ENCODE measurements around the gene OR10G6.
"Not testable (repeated sequence)": the region's sequence is repeated elsewhere in the genome, so short reads cannot be mapped to it uniquely, and the experiment has no call there.

OR10G6 gene, protein sequence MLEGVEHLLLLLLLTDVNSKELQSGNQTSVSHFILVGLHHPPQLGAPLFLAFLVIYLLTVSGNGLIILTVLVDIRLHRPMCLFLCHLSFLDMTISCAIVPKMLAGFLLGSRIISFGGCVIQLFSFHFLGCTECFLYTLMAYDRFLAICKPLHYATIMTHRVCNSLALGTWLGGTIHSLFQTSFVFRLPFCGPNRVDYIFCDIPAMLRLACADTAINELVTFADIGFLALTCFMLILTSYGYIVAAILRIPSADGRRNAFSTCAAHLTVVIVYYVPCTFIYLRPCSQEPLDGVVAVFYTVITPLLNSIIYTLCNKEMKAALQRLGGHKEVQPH

GRCh38 chr11:123995119-123995518 is at the start of gene OR10G6:
OR10G6 (minus strand) TSS chr11:123995161; CDS start chr11:123995161, 0 bp downstream.
- no peak for DNase-seq

DNA sequence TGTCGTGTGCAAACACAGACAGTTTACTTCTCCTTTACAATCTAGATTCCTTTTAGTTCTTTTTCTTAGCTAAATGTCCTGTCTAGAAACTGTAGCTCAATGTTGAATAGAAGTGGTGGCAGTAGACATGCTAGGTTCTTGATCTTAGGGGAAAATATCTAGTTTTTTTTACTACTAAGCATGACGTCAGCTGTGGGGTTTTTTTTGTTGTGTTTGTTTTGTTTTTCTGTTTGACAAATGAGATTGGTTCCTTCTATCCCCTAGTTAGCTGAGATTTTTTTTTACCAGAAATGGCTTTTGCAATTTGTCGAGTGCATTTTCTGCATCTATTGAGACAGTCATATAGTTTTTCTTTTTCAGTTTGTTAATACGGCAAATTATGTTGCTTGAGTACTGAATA is 48.5 kb upstream of the OR10G6 start:
- no peak for DNase-seq

- no peak for DNase-seq
These were observed 46.3 kb upstream of the OR10G6 start, which contains the start of gene OR10G7 for GRCh38 chr11:124041254-124041653. OR10G7 (minus strand) TSS chr11:124041325; CDS start chr11:124039001, 2,324 bp downstream.

- no peak for DNase-seq
These were observed 44.6 kb upstream of the OR10G6 start for GRCh38 chr11:124039557-124039956.

DNA sequence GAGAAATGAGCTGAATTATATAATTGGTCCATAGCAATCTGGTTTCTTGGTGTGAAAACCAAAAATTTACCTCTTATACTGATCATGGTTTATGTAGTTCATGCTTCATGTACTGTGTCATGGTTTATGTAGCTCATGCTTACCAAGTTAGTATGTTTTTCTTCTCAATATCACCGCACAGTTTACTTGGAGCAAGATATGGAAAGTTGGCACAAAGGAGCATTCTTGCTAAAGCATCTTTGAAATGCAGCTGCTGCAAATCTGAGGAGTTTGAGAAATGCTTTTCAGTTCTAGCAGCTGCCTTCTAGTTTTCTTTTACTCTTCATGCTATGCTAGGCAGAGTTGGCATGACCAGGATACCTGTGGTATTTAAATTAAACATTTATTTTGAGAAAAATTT is 41.7 kb upstream of the OR10G6 start:
- no peak for DNase-seq

DNA sequence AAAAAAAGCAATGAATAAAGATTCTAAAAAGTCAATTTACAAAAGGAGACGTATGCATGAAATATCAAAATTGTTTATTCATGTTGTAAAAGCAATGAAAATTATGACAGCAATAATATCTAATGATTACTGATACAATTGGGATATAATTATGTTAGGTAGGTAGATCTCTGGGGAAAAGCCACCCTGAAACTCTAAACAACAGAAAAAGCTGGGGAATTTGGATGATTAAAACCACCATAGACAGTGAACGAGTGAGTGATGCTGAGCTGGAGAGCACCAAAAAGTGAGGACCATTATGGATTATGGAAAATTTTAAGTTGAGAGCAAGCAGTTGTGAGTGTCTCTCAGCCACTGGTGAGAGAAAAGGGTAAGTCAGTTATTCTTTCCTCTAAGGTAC is 31.5 kb upstream of the OR10G6 start, which contains the start of gene OR10G8:
TSS of gene OR10G8 (plus strand) at position 301 of the 400 bp plus-strand sequence. CDS start 2,825 bp downstream, outside the sequence.
- no peak for DNase-seq

- DNase-seq = not testable (repeated sequence)
These were observed 20.9 kb upstream of the OR10G6 start for GRCh38 chr11:124015837-124016236.

DNA sequence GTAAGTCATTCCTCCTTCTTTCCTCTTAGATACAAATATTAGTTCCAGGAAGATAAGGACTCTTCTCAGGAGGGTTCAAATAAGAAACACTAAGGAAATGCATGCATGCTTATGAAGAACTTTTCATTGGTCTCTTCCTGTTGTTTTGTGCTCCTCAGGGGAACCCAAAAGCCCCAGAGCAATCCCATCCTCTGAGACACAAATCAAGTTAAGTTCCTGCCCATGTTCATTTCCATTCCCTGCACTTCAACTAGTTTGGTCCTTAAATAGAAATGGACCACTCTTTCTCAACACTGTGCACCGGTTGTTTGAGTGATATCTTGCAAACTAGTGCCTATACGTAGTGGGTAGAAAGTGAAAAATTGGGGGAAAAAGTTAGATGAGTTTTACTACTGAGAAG is 17.7 kb upstream of the OR10G6 start, which contains the start of gene OR10G4:
TSS of gene OR10G4 (plus strand) at position 301 of the 400 bp plus-strand sequence. CDS start 2,578 bp downstream, outside the sequence.
- no peak for DNase-seq

DNA sequence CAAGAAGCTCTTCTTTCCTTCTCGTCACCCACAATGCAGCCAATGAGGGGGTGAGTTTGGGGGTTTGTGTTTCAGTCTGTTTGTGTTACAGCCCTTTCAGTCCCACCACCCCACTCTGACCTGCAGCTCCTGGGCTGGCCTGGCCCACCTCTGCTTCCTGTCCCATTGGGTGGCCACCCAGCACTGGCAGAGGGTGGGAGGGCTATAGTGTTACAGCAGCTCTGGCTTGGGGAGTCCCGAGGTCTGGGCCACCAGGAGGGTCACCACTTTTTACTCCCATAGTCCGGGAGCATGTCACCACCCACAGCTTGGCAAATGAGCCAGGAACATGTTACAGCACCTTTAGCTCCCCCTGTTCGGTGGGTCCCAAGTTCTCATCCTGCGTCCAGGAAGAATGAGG is 15.7 kb downstream of the OR10G6 start:
- DNase-seq = no peak

GRCh38 chr11:123977731-123978347 is 17.1 kb downstream of the OR10G6 start, which contains the start of gene OR10S1:
OR10S1 (minus strand) TSS chr11:123977781; CDS start chr11:123977664, 117 bp downstream.
- DNase-seq = no peak

GRCh38 chr11:123976770-123977560 is 18.0 kb downstream of the OR10G6 start:
- no peak for DNase-seq

DNA sequence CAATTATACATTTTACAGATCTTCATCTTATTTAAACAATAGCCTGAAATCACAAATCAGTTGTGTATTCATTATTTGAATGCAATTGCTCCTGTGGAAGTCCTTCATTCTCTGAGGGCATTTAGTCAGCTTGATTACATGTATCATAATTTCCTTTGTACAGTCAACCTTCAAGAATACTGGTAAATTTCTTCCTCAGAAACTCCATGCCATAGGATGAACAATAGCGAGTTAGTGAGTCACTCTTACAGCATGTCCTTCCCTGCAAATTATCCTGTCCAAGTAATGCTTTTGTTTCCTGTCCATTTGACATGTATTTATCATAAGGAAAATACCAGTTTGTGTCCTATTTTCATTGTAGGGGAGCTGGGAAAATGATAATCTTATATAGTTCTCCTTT is 21.1 kb downstream of the OR10G6 start:
- DNase-seq = no peak

DNA sequence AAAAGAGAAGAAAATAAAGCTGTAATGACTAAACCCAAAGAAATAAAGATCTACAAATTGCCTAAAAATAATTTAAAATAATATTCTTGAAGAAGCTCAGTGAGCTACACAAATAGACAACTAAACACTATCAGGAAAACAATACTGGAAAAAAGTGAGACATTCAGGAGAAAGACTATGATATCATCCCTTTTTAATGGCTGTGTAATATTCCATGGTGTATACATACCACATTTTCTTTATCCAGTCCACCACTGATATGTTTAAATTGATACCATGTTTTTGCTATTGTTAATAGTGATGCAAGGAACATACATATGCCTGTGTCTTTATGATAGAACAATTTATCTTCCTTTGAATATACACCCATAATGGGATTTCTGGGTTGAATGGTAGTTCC is 38.2 kb downstream of the OR10G6 start:
- DNase-seq = no peak

DNA sequence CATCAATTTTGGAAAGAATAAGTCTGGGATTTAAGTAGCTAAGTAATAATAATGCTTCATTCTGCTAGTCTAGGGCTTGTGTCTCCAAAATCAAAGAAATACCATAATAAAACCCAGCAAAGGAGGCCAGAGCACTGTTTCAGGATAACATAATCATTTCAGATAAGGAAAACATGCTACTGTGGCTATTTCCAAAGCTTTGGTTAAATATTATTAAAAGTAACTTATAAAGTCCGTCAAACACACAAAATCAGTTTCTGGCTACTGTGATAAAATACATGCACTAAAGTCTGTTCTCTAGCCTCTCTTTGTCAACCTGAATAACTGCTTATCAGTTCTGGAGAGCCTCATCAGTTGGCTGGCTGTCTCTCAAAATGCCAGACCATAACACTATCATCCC is 49.8 kb downstream of the OR10G6 start:
- DNase-seq = no peak
